HFFc6 (cell line): ENCODE data around the gene CRIP3. TPM values are rescaled to one million over a fixed set of nuclear protein-coding genes. Genes with fewer than 3 reads are reported as not detected.

Experiments used
- DNase-seq: peaks from one replicate; pipeline ENCODE4 v3.0.0-alpha.2; 2018
- H3K27ac Mint-ChIP-seq: 2 replicates; pipeline ENCODE4 v1.8.0; 2020; ENCODE audit warnings: mild to moderate bottlenecking, mixed read lengths
- H3K27me3 Mint-ChIP-seq: 2 replicates; pipeline ENCODE4 v1.8.0; 2021; ENCODE audit warnings: mild to moderate bottlenecking, moderate library complexity, mixed read lengths; ENCODE audit not compliant: insufficient read depth
- H3K36me3 Mint-ChIP-seq: 2 replicates; pipeline ENCODE4 v1.8.0; 2021; ENCODE audit warnings: low read depth, mixed read lengths
- H3K4me1 Mint-ChIP-seq: 2 replicates; pipeline ENCODE4 v1.8.0; 2020; ENCODE audit warnings: low read depth, mixed read lengths
- H3K4me3 Mint-ChIP-seq: 2 replicates; pipeline ENCODE4 v1.8.0; 2020; ENCODE audit warnings: mild to moderate bottlenecking, moderate library complexity, mixed read lengths
- H3K9me3 Mint-ChIP-seq: 2 replicates; pipeline ENCODE4 v1.8.0; 2020; ENCODE audit warnings: mild to moderate bottlenecking, mixed read lengths
- total RNA-seq, 6 experiments: library from RNA; stranded (reverse); fragmentation: NEBNext Ultra II Directional; extraction: Animal tissue kit (Norgen Biotek cat#: 25700); gene quantifications; 2 replicates in 1 of 6; 3 replicates in 5 of 6; pipeline ENCODE4 v1.2.3, GENCODE V29; 2021
- TF ChIP-seq, protein P1 (sequence below): fragments of 200-600 bp; sonication (generic); IDR thresholded peaks from 2 replicates; pipeline ENCODE4 v1.5.0; 2021; ENCODE audit warnings: antibody characterized with exemption, mild to moderate bottlenecking

The CRIP3 gene
- total RNA-seq, 6 experiments from 2014 or later, result not detected

DNA sequence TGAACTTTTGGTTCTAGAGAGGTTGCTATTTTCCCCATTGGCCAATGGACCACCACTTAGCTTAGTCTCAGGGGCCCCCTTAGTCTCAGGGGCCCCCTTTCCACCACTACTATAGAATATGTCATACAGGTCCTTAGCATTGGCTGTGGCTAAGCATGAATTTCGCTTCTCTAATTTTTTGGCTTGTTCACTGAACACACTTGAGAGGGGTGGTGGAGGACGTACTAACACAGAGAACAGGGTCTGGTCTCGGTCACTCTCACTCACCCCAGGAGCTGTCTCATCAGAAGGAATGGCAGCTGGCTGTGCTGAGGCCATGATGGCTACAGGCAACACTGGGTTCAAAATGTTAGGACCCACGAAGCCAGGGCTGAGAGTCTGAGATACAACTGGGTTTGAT, 30.5 kb upstream of the CRIP3 start:
- no peaks in the 10 kb centered on the region for H3K9me3 Mint-ChIP-seq
- no peak overlapping the region for H3K27ac Mint-ChIP-seq
- H3K27me3 Mint-ChIP-seq, result no peaks in the 10 kb centered on the region
- no peaks in the 10 kb centered on the region for H3K4me1 Mint-ChIP-seq
- H3K36me3 Mint-ChIP-seq, result peaks cover 23% of the 10 kb centered on the region
- DNase-seq, result no peak
- TF ChIP-seq, protein P1, sequence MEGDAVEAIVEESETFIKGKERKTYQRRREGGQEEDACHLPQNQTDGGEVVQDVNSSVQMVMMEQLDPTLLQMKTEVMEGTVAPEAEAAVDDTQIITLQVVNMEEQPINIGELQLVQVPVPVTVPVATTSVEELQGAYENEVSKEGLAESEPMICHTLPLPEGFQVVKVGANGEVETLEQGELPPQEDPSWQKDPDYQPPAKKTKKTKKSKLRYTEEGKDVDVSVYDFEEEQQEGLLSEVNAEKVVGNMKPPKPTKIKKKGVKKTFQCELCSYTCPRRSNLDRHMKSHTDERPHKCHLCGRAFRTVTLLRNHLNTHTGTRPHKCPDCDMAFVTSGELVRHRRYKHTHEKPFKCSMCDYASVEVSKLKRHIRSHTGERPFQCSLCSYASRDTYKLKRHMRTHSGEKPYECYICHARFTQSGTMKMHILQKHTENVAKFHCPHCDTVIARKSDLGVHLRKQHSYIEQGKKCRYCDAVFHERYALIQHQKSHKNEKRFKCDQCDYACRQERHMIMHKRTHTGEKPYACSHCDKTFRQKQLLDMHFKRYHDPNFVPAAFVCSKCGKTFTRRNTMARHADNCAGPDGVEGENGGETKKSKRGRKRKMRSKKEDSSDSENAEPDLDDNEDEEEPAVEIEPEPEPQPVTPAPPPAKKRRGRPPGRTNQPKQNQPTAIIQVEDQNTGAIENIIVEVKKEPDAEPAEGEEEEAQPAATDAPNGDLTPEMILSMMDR, result no peak
- no peak overlapping the region for H3K4me3 Mint-ChIP-seq

DNA sequence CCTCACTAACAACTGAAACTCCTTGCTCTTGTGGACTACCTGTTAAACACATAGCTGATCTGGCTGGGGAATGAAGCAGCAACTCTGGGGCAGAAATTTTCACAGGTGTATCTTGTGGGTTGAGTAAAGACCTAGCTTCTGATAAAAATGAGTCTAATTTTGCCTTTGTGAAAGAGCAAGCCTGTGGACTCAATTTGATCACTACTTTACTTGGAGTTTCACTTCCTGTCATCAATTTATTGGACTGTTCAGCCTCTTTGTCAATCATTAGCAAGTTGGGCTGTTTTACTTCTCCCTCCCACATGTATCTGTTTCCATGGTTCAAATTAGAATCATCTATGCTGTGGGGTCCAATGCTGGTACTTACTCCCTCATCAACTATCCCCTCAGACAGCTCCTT, 29.6 kb upstream of the CRIP3 start:
- no peak overlapping the region for H3K4me3 Mint-ChIP-seq
- H3K36me3 Mint-ChIP-seq, result peaks cover 23% of the 10 kb centered on the region
- H3K27ac Mint-ChIP-seq, result no peak overlapping the region
- H3K4me1 Mint-ChIP-seq, result no peaks in the 10 kb centered on the region
- TF ChIP-seq, protein P1, result no peak
- no peaks in the 10 kb centered on the region for H3K27me3 Mint-ChIP-seq
- DNase-seq, result no peak
- no peaks in the 10 kb centered on the region for H3K9me3 Mint-ChIP-seq

DNA sequence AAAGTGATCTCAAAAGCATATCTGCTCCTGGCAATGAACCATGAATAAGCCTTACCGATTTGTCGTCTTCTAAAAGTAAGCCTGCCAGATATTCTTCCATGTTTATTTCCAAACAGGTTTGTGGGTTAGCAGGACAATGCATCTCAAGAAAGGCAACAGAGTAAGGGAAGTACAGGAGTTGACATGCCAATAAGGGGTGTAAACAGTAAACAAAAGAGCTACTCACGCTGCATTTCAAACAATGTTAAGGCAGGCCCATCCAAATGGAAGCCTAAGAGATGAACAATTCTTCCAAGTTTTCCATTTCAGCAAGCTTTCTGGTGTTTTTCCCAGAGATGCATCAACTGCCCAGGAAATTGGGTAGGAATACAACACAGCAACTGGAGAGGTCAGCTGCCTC, 27.8 kb upstream of the CRIP3 start:
- DNase-seq, result no peak
- TF ChIP-seq, protein P1, result no peak
- Mint-ChIP-seq H3K27me3 (peaks cover 2% of the 10 kb centered on the region), H3K27ac (no peak overlapping the region), H3K9me3 (no peaks in the 10 kb centered on the region), H3K36me3 (peaks cover 18% of the 10 kb centered on the region), H3K4me1 (no peaks in the 10 kb centered on the region), H3K4me3 (no peak overlapping the region)

DNA sequence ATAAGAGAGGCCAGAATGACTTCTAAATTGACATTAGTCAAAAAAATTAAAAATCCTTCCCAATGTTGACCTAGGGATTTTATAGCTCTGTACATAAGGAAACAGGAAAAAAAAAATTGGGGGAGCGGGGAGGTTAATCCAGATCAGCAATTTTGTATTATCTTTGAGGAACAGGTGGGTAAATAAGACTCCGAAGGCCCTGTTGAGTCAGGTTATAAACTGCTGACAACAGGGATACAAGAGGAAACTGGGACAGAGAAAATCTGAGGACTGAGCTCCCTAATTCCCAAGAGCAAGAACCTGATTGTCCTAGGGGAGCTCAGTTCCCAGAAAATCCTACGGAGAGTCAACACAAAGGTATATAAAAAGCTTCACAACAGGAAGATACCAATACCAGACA, 26.8 kb upstream of the CRIP3 start:
- Mint-ChIP-seq H3K27me3 (peaks cover 2% of the 10 kb centered on the region), H3K36me3 (peaks cover 14% of the 10 kb centered on the region), H3K9me3 (no peaks in the 10 kb centered on the region), H3K4me3 (no peak overlapping the region), H3K27ac (no peak overlapping the region), H3K4me1 (no peaks in the 10 kb centered on the region)
- no peak for DNase-seq
- TF ChIP-seq, protein P1, result no peak

DNA sequence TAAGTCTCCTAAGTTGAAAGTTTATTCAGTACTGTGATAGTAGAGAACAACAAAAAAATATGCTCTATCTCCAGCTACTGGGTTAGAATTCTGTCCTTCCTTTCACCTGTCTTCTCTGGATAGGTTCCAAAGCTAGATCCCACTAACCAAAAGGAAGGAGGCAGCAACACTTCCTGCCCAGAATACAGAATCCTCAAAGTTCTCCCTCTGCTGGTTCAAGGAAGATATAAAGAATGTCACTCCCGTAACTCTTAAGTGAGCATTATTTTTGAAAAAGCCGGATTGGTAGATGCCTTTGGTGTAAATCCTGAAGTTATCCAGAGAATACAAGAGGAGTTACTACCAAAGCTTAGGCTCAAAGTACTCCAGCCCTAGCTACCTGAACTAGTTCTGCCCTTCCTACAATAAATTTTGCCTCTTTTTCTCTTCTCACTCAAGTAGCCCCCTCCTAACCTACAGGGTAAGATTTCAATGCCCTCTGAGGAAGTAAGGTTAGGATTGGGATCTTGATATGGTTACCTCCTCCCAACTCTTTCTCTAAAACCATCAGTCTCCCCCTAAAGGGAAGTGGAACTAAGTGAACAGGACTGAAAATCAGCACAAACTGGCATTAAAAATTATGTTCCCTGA, 26.0 kb upstream of the CRIP3 start:
- Mint-ChIP-seq H3K9me3 (no peaks in the 10 kb centered on the region), H3K4me3 (no peak overlapping the region), H3K36me3 (peaks cover 5% of the 10 kb centered on the region), H3K27ac (no peak overlapping the region), H3K27me3 (peaks cover 2% of the 10 kb centered on the region), H3K4me1 (no peaks in the 10 kb centered on the region)
- TF ChIP-seq, protein P1, result peak; percentile 80
- DNase-seq, result peak; percentile 61
